MCF 10A (cell line): ENCODE results near the gene TNNI3K. TPM values are rescaled to one million over a fixed set of nuclear protein-coding genes. Genes with fewer than 3 reads are reported as not detected.

ENCODE experiments used
- BruUV-seq: library from RNA; stranded (reverse); fragments of 400-500 nt; replicated peaks from 2 replicates; lab custom pipeline; 2021; lab: Mats Ljungman, UMichigan
- CTCF ChIA-PET: fragments of 300-600 bp; sonication (Branson Sonifier 250); formaldehyde crosslinking; extraction: SDS; loops from one replicate; lab custom pipeline; 2021; ENCODE audit warnings: antibody characterized with exemption, inconsistent platforms; lab: Yijun Ruan, JAX
- POLR2A ChIA-PET: fragments of 300-600, 350-650 bp; sonication (Branson Sonifier 250); formaldehyde crosslinking; extraction: SDS; loops from one replicate; lab custom pipeline; 2020; ENCODE audit warnings: antibody characterized with exemption, inconsistent platforms; lab: Yijun Ruan, JAX
- DNase-seq: peaks from one replicate; pipeline ENCODE4 v3.0.0-alpha.2; 2018; ENCODE audit not compliant: unreplicated experiment
- H3K27ac Mint-ChIP-seq: one replicate; pipeline ENCODE4 v1.8.0; 2022; ENCODE audit warnings: mild to moderate bottlenecking, low read depth, mixed read lengths; ENCODE audit not compliant: unreplicated experiment
- H3K27me3 Mint-ChIP-seq: one replicate; pipeline ENCODE4 v1.8.0; 2022; ENCODE audit warnings: mixed read lengths; ENCODE audit not compliant: insufficient read depth, unreplicated experiment
- H3K36me3 Mint-ChIP-seq: one replicate; pipeline ENCODE4 v1.8.0; 2022; ENCODE audit warnings: mild to moderate bottlenecking, moderate library complexity, mixed read lengths; ENCODE audit not compliant: insufficient read depth, unreplicated experiment
- H3K4me1 Mint-ChIP-seq: one replicate; pipeline ENCODE4 v1.8.0; 2022; ENCODE audit warnings: mixed read lengths; ENCODE audit not compliant: insufficient read depth, unreplicated experiment
- H3K4me3 Mint-ChIP-seq: one replicate; pipeline ENCODE4 v1.8.0; 2022; ENCODE audit warnings: mild to moderate bottlenecking, moderate library complexity, mixed read lengths; ENCODE audit not compliant: unreplicated experiment
- H3K9me3 Mint-ChIP-seq: one replicate; pipeline ENCODE4 v1.8.0; 2022; ENCODE audit warnings: mixed read lengths; ENCODE audit not compliant: unreplicated experiment
- intact Hi-C: fragments of 100-400 bp; cut with micrococcal nuclease; formaldehyde crosslinking; loops from 2 replicates; pipeline ENCODE4 v1.14.1; 2022
- total RNA-seq: library from RNA; stranded (reverse); gene quantifications from 2 replicates; pipeline ENCODE4 v1.2.3, GENCODE V29; 2022
- TF ChIP-seq, protein P1 (sequence below): fragments of 200-600 bp; IDR thresholded peaks from one replicate; pipeline ENCODE4 v1.8.0; 2022; ENCODE audit warnings: antibody characterized with exemption, mild to moderate bottlenecking; ENCODE audit not compliant: unreplicated experiment

The TNNI3K gene
- total RNA-seq, 1 experiment from 2014 or later, result not detected

DNA sequence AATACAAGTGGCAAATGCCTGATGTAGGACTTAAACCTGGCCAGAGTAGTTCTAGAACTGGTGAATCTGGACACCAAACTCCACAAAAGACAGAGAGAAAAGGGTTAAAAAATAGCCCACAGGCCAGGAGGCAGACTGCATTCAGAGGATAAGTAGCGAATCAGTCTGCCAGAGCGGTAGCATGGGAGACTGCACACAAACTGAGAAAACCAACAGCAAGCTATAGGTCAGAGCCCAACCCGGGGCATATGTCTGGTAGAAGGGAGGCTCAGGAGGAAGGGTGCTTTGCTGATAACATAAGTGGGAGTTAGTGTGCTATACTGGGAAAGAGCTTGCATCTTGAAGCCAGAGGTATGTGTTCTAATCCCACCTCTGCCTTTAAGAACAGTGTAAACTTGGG, 273.3 kb downstream of the TNNI3K start:
- no peaks in the 10 kb centered on the region for H3K27me3 Mint-ChIP-seq
- POLR2A ChIA-PET, result no interaction called here
- H3K4me1 Mint-ChIP-seq, result no peaks in the 10 kb centered on the region
- CTCF ChIA-PET, result no interaction called here
- intact Hi-C loops, result no loop called here
- TF ChIP-seq, protein P1, sequence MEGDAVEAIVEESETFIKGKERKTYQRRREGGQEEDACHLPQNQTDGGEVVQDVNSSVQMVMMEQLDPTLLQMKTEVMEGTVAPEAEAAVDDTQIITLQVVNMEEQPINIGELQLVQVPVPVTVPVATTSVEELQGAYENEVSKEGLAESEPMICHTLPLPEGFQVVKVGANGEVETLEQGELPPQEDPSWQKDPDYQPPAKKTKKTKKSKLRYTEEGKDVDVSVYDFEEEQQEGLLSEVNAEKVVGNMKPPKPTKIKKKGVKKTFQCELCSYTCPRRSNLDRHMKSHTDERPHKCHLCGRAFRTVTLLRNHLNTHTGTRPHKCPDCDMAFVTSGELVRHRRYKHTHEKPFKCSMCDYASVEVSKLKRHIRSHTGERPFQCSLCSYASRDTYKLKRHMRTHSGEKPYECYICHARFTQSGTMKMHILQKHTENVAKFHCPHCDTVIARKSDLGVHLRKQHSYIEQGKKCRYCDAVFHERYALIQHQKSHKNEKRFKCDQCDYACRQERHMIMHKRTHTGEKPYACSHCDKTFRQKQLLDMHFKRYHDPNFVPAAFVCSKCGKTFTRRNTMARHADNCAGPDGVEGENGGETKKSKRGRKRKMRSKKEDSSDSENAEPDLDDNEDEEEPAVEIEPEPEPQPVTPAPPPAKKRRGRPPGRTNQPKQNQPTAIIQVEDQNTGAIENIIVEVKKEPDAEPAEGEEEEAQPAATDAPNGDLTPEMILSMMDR, result no peak
- no peak overlapping the region for H3K27ac Mint-ChIP-seq
- no TSS peak for BruUV-seq
- no peak for DNase-seq
- H3K4me3 Mint-ChIP-seq, result no peak overlapping the region
- H3K9me3 Mint-ChIP-seq, result no peaks in the 10 kb centered on the region
- no peaks in the 10 kb centered on the region for H3K36me3 Mint-ChIP-seq

DNA sequence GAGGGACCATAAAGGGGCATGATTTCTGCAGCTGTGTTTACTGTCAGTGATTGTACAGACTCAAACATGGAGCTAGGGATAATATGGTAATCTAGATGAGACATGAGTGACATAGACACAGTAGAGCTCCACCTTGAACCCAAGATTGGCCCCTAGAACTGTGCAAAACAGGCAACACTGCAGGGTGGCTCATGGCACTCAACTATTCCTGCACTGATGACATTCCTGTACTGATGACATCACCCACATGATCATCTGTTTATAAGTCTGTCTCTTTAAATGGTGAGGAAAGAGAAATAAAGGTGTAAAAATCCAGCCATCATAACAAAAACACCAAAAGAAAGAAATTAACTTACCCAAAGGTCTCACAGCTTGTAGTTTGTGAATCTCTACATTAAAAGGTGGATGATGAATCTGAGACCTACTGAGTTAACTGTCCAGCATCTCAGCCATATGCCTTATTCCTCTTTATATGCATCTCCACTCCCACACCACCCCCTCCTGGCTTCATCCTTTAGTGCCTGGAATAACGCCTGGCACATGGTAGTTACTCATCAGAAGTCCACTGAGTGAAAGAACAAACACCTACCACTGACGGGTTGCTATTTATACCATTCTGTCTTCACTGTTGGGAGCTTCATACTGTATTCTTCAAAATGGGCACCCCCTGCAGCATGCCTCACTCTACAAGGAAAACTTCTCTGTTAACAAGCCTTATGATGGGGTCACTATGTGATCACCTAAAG, 277.2 kb downstream of the TNNI3K start, which contains the start of gene LRRC53:
LRRC53 (minus strand) TSS at position 442 of the 746 bp plus-strand sequence. CDS start 29,262 bp downstream, outside the sequence.
- TF ChIP-seq, protein P1, result no peak
- ChIA-PET POLR2A (interaction anchor here (1.2 kb wide), 1 partner anchor 9 kb away, joined by 4 read pairs; no protein-coding TSS in a partner anchor), CTCF (no interaction called here)
- Mint-ChIP-seq H3K36me3 (no peaks in the 10 kb centered on the region), H3K27ac (no peak within 1 kb of the TSS), H3K4me3 (no peak within 1 kb of the TSS), H3K27me3 (no peaks in the 10 kb centered on the region), H3K9me3 (no peaks in the 10 kb centered on the region), H3K4me1 (no peaks in the 10 kb centered on the region)
- BruUV-seq, result no TSS peak
- no peak for DNase-seq
- intact Hi-C loops, result no loop called here

DNA sequence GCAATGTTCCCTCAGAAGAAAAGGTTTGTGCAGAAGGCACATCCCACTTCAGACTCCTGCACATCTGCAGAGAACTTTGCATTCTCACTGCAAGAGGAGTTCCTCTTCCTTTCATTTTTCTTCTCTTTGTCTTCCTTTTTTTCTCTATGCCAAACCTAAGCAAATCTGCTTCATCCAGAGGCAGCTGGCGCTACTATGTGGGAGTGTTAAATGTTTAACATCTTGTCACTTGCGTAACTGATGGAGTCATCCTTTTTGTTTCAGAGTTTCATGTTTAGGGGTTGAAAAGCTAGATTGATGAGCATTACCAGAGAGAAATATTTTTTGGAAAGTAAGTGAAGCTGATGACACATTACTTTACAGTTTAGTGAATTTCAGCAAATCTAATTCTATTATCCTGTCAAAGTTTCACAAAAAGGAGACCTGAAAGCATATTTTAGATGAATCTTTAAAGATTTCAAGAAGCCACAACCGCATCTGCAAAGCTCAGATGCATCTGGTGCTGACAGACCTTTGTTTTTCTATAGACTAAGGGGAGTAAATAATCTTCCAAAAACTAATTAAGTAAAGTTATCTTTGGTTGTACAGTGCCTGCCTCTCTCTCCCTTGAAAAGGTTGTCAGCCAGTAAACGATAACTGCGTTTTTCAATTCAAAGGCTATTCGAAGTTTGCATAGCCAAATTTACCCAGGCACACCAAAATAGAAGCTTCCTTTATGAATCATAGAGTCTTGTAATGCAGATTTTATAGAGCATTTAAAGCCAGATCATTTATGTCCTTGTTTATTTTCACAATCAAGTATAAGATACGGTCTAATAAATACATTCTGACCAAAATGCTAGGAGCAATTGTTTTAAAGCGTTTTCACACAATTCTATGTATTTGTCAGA, 278.5 kb downstream of the TNNI3K start:
- BruUV-seq, result no TSS peak
- ChIA-PET POLR2A (no interaction called here), CTCF (interaction anchor here (0.5 to 1.3 kb wide), 3 partner anchors 10 to 176 kb away, joined by 4 to 5 read pairs (median 4); no protein-coding TSS in a partner anchor)
- Mint-ChIP-seq H3K27me3 (no peaks in the 10 kb centered on the region), H3K36me3 (no peaks in the 10 kb centered on the region), H3K27ac (no peak overlapping the region), H3K9me3 (no peaks in the 10 kb centered on the region), H3K4me3 (no peak overlapping the region), H3K4me1 (no peaks in the 10 kb centered on the region)
- TF ChIP-seq, protein P1, result no peak
- peak; percentile 17 for DNase-seq
- intact Hi-C loops, result no loop called here

DNA sequence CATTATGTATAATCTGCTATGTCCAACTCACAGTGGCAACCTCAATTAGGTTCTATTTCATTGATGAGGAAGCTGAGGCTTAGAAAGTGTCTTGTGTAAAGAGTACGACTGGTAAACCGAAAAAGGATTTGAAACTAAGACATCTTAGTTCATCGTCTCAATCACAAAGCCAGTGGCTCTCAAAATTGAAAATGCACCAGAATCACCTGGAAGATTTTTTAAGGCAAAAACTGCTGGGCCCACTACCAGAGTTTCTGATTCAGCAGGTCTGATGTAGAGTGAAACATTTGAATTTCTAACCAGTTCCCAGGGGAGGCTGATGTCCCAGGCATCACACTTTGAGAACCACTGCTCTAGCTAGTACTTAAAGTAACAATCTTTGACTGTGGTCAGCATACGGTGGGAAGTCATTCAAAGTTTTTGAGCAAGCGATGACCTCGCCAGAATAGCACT, 282.4 kb downstream of the TNNI3K start:
- Mint-ChIP-seq H3K36me3 (no peaks in the 10 kb centered on the region), H3K27ac (no peak overlapping the region), H3K27me3 (no peaks in the 10 kb centered on the region), H3K9me3 (no peaks in the 10 kb centered on the region), H3K4me1 (no peaks in the 10 kb centered on the region), H3K4me3 (no peak overlapping the region)
- intact Hi-C loops, result no loop called here
- POLR2A ChIA-PET, result no interaction called here
- CTCF ChIA-PET, result no interaction called here
- no TSS peak for BruUV-seq
- TF ChIP-seq, protein P1, result no peak
- no peak for DNase-seq
